Ishikawa (cell line): Measurements from ENCODE around the gene MX1.

ENCODE experiments used
- CEBPB ChIP-seq: IDR thresholded peaks from 2 replicates; pipeline ENCODE4 v1.6.1; 2012
- CREB1 ChIP-seq: IDR thresholded peaks from 2 replicates; pipeline ENCODE4 v1.6.1; 2012; ENCODE audit warnings: low read depth
- EP300 ChIP-seq: IDR thresholded peaks from 2 replicates; pipeline ENCODE4 v1.6.1; 2012; ENCODE audit warnings: borderline replicate concordance
- FOXM1 ChIP-seq: IDR thresholded peaks from 2 replicates; pipeline ENCODE4 v1.6.1; 2012; ENCODE audit warnings: low read depth, borderline replicate concordance
- NFIC ChIP-seq: IDR thresholded peaks from 2 replicates; pipeline ENCODE4 v1.6.1; 2012
- RAD21 ChIP-seq: IDR thresholded peaks from 2 replicates; pipeline ENCODE4 v1.6.1; 2012; ENCODE audit warnings: low read depth
- TAF1 ChIP-seq: IDR thresholded peaks from 2 replicates; pipeline ENCODE4 v1.6.1; 2012; ENCODE audit warnings: low read depth, mild to moderate bottlenecking
- TCF12 ChIP-seq: IDR thresholded peaks from 2 replicates; pipeline ENCODE4 v1.6.1; 2012; ENCODE audit warnings: low read depth
- TEAD4 ChIP-seq: IDR thresholded peaks from 2 replicates; pipeline ENCODE4 v1.6.1; 2012
- YY1 ChIP-seq: IDR thresholded peaks from 2 replicates; pipeline ENCODE4 v1.6.1; 2012; ENCODE audit warnings: low read depth
- ZBTB7A ChIP-seq: IDR thresholded peaks from 2 replicates; pipeline ENCODE4 v1.6.1; 2012; ENCODE audit warnings: low read depth
- TF ChIP-seq, protein P1 (sequence below): IDR thresholded peaks from 2 replicates; pipeline ENCODE4 v1.6.1; 2012; ENCODE audit warnings: low read depth, mild to moderate bottlenecking
- TF ChIP-seq, protein P2 (sequence below): IDR thresholded peaks from 2 replicates; pipeline ENCODE4 v1.6.1; 2012

DNA sequence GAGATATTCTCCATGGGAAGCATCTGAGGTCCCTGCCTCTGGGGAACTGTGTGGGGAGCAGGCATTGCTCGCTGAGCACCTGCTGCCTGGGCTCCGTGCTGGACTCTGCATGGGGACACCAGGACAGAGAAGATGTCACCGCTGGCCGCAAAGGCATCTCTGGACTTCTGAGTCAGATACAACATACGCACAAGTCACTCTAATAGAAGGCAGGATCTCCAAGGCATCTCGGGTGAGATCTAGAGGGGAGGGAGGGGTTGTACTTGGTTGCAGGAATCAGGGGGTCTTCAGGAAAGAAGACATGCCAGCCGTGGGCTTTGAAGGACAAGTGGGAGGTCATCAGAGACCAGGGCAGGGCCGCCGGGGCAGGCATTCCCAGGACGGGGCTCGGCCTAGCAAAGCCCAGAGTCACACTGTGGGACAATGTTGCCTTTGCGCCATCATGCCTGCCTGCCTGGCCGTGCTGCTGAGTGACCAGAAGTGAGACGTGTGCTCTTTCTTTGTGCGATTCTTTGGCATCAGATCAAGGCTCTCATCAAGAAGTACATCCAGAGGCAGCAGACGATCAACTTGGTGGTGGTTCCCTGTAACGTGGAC lies 35.9 kb upstream of the MX1 start:
- TF ChIP-seq RAD21 (no peak), YY1 (no peak), NFIC (no peak), EP300 (no peak), FOXM1 (no peak), TAF1 (no peak), CEBPB (no peak), TEAD4 (no peak), ZBTB7A (no peak), CREB1 (no peak), TCF12 (no peak)
- TF ChIP-seq, protein P1, sequence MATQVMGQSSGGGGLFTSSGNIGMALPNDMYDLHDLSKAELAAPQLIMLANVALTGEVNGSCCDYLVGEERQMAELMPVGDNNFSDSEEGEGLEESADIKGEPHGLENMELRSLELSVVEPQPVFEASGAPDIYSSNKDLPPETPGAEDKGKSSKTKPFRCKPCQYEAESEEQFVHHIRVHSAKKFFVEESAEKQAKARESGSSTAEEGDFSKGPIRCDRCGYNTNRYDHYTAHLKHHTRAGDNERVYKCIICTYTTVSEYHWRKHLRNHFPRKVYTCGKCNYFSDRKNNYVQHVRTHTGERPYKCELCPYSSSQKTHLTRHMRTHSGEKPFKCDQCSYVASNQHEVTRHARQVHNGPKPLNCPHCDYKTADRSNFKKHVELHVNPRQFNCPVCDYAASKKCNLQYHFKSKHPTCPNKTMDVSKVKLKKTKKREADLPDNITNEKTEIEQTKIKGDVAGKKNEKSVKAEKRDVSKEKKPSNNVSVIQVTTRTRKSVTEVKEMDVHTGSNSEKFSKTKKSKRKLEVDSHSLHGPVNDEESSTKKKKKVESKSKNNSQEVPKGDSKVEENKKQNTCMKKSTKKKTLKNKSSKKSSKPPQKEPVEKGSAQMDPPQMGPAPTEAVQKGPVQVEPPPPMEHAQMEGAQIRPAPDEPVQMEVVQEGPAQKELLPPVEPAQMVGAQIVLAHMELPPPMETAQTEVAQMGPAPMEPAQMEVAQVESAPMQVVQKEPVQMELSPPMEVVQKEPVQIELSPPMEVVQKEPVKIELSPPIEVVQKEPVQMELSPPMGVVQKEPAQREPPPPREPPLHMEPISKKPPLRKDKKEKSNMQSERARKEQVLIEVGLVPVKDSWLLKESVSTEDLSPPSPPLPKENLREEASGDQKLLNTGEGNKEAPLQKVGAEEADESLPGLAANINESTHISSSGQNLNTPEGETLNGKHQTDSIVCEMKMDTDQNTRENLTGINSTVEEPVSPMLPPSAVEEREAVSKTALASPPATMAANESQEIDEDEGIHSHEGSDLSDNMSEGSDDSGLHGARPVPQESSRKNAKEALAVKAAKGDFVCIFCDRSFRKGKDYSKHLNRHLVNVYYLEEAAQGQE: no peak
- TF ChIP-seq, protein P2, sequence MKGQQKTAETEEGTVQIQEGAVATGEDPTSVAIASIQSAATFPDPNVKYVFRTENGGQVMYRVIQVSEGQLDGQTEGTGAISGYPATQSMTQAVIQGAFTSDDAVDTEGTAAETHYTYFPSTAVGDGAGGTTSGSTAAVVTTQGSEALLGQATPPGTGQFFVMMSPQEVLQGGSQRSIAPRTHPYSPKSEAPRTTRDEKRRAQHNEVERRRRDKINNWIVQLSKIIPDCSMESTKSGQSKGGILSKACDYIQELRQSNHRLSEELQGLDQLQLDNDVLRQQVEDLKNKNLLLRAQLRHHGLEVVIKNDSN: no peak
